Breast epithelium (tissue), 4 donors: Measurements from ENCODE around the gene OMA1. TPM values are rescaled to one million over a fixed set of nuclear protein-coding genes. Genes with fewer than 3 reads are reported as not detected.
"Not testable (repeated sequence)": the region's sequence is repeated elsewhere in the genome, so short reads cannot be mapped to it uniquely, and the experiment has no call there.

Experiments used
- DNase-seq, 2 donors: peaks; one replicate each; pipeline ENCODE4 v3.0.0-alpha.2; 2019; ENCODE audit warnings: low spot score in 2 of 2
- H3K27ac ChIP-seq, 2 donors: fragments of 200-600 bp; sonication (generic) in 1 of 2; one replicate each; pipeline ENCODE4 v1.5.1; 2016 to 2019; ENCODE audit warnings: mild to moderate bottlenecking in 1 of 2
- H3K27me3 ChIP-seq, 2 donors: fragments of 200-600 bp; sonication (generic) in 1 of 2; one replicate each; pipeline versions ENCODE4 v1.5.1 to v1.6.0; 2017 to 2019; ENCODE audit warnings: control low read depth in 1 of 2, mild to moderate bottlenecking in 1 of 2
- H3K36me3 ChIP-seq: fragments of 200-600 bp; one replicate; pipeline ENCODE4 v1.5.1; 2019
- H3K4me1 ChIP-seq, 2 donors: fragments of 200-600 bp; sonication (generic); one replicate each; pipeline ENCODE4 v1.5.1; 2016 to 2019; ENCODE audit warnings: control low read depth in 1 of 2
- H3K4me3 ChIP-seq, 3 donors: fragments of 200-600 bp; sonication (generic); 1 replicate in 2 of 3; 2 replicates in 1 of 3; pipeline ENCODE4 v1.5.1; 2016 to 2019; ENCODE audit warnings: mild to moderate bottlenecking in 3 of 3, moderate library complexity in 2 of 3
- H3K9me3 ChIP-seq, 2 donors: fragments of 200-600 bp; sonication (generic) in 1 of 2; one replicate each; pipeline ENCODE4 v1.5.1; 2016 to 2019; ENCODE audit warnings: control low read depth in 1 of 2
- POLR2A ChIP-seq: fragments of 450-650 bp; IDR thresholded peaks from one replicate; pipeline ENCODE4 v1.6.1; 2016; ENCODE audit warnings: antibody characterized with exemption, mild to moderate bottlenecking, moderate library complexity
- POLR2AphosphoS5 ChIP-seq, 3 donors: sonication (generic); formaldehyde crosslinking; IDR thresholded peaks; one replicate each; pipeline ENCODE4 v1.6.1; 2017; ENCODE audit warnings: antibody characterized with exemption in 3 of 3
- intact Hi-C: fragments of 100-400 bp; cut with DNase I; formaldehyde crosslinking; loops from one replicate; pipeline ENCODE4 v1.15.1; 2023; ENCODE audit warnings: low total_unique reads
- total RNA-seq, 3 donors: library from RNA; depleted of rRNA; stranded (reverse); fragments of >200 nt; gene quantifications; one replicate each; pipeline ENCODE4 v1.1.0, GENCODE V29; 2016
- TF ChIP-seq, protein P1 (sequence below), 3 donors: fragments of 450-650 bp; IDR thresholded peaks; one replicate each; pipeline ENCODE4 v1.5.1; 2016 to 2017; ENCODE audit warnings: antibody characterized with exemption in 3 of 3, mild to moderate bottlenecking in 3 of 3, moderate library complexity in 3 of 3

Gene OMA1
- total RNA-seq, 3 donors from 2014 or later = 26.4 to 79.8 (median 48.2) TPM

DNA sequence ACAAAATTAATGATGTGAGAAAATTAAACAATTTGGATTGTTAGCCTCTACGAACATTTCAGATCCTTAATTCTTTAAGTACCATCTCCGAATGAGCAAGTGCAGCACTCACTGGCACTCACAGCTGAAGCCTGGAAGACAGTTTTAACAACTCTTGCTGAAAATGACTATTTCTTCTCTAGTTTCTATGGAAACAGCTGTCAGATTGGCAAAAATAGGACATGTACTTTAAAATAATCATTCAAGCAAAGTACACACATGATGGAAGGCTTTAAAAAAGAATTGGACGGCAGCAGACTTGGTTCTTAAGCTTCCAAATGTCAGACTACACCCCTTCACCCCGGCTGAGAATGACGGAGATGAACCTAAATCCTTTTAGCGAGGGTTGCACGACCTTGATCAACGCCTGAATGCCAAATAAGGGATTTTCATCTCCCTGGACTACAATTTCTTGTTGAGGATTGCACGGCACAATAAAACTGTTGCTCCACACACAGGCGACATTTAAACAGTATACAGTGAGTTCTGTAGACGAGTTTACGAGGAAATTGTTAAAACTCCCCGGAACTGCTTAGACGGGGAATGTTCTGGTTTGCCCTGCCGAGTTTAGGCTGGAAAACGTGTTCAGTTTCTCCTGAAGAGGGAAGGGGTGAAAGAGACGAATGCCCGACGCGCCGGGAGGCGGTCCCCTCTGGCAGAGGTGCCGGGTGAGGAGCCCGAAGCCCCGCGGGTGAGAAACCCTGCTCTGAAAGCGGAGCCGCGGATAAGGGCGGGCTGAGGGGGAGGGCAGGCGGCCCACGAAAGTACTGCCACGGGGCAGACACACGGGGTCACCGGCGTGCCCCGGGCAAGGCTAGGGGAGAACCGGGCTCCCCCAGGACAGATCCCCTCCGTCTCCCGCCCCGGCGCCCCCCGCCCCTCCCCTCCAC is 671 bp downstream of the OMA1 start:
- peak overlapping the region; percentile 100 for H3K27ac ChIP-seq
- no peaks in the 10 kb centered on the region for H3K36me3 ChIP-seq
- H3K4me3 ChIP-seq = peak overlapping the region; percentile 72 to 86 (median 82)
- no peaks in the 10 kb centered on the region for H3K4me1 ChIP-seq
- intact Hi-C loops = no loop called here
- DNase-seq = peak; percentile 80 to 86
- TF ChIP-seq, protein P1, sequence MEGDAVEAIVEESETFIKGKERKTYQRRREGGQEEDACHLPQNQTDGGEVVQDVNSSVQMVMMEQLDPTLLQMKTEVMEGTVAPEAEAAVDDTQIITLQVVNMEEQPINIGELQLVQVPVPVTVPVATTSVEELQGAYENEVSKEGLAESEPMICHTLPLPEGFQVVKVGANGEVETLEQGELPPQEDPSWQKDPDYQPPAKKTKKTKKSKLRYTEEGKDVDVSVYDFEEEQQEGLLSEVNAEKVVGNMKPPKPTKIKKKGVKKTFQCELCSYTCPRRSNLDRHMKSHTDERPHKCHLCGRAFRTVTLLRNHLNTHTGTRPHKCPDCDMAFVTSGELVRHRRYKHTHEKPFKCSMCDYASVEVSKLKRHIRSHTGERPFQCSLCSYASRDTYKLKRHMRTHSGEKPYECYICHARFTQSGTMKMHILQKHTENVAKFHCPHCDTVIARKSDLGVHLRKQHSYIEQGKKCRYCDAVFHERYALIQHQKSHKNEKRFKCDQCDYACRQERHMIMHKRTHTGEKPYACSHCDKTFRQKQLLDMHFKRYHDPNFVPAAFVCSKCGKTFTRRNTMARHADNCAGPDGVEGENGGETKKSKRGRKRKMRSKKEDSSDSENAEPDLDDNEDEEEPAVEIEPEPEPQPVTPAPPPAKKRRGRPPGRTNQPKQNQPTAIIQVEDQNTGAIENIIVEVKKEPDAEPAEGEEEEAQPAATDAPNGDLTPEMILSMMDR (IDR thresholded peaks at IDR 0.05) = no peak
- TF ChIP-seq POLR2AphosphoS5 (IDR thresholded peaks at IDR 0.05) = peak; percentile 37 to 62 (median 59)
- H3K9me3 ChIP-seq = no peaks in the 10 kb centered on the region
- H3K27me3 ChIP-seq = no peaks in the 10 kb centered on the region

DNA sequence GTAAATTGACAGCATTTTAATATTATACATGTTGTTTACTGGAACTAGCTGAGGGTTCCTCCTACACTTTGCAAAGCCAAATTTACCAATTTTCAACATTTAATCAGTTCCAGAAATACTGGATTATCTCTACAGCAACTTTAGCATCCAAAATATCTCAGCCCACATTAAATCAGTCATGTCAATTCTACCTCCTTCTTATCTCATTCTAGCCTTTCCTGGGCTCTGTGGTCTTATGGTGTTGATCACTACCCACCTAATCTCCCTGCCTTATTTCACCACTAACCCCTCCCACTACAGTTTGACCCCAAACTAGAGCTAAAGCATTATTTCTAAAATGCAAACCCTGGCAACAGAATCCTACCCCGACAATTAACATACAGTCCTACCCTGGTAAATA is 3.3 kb downstream of the OMA1 start:
- no peak for TF ChIP-seq POLR2AphosphoS5 (IDR thresholded peaks at IDR 0.05)
- TF ChIP-seq, protein P1 (IDR thresholded peaks at IDR 0.05) = no peak
- H3K4me1 ChIP-seq = no peaks in the 10 kb centered on the region
- intact Hi-C loops = no loop called here
- no peaks in the 10 kb centered on the region for H3K36me3 ChIP-seq
- no peak overlapping the region for H3K27ac ChIP-seq
- H3K27me3 ChIP-seq = no peaks in the 10 kb centered on the region
- H3K4me3 ChIP-seq = no peak overlapping the region
- DNase-seq = no peak
- no peaks in the 10 kb centered on the region for H3K9me3 ChIP-seq

- no peak for TF ChIP-seq POLR2A
- TF ChIP-seq, protein P1 (IDR thresholded peaks at IDR 0.05) = no peak
- no peak for TF ChIP-seq POLR2AphosphoS5 (IDR thresholded peaks at IDR 0.05)
- Histone ChIP-seq H3K4me3 (no peak overlapping the region), H3K27ac (no peak overlapping the region), H3K36me3 (no peaks in the 10 kb centered on the region), H3K27me3 (no peaks in the 10 kb centered on the region), H3K4me1 (no peaks in the 10 kb centered on the region), H3K9me3 (no peaks in the 10 kb centered on the region)
- intact Hi-C loops = loop anchor here (5.0 kb wide), 1 partner anchor 233 kb away; no protein-coding TSS in a partner anchor
- DNase-seq = no peak
These were observed 7.0 kb downstream of the OMA1 start for GRCh38 chr1:58539553-58539952.

- no peak overlapping the region for H3K4me3 ChIP-seq
- H3K27me3 ChIP-seq = no peaks in the 10 kb centered on the region
- TF ChIP-seq, protein P1 (IDR thresholded peaks at IDR 0.05) = no peak
- TF ChIP-seq POLR2AphosphoS5 (IDR thresholded peaks at IDR 0.05) = no peak
- TF ChIP-seq POLR2A = no peak
- no peak overlapping the region for H3K27ac ChIP-seq
- intact Hi-C loops = loop anchor here (5.0 kb wide), 1 partner anchor 233 kb away; no protein-coding TSS in a partner anchor
- H3K4me1 ChIP-seq = no peaks in the 10 kb centered on the region
- no peaks in the 10 kb centered on the region for H3K9me3 ChIP-seq
- no peaks in the 10 kb centered on the region for H3K36me3 ChIP-seq
- DNase-seq = no peak
These were observed 7.7 kb downstream of the OMA1 start for GRCh38 chr1:58538821-58539220.

DNA sequence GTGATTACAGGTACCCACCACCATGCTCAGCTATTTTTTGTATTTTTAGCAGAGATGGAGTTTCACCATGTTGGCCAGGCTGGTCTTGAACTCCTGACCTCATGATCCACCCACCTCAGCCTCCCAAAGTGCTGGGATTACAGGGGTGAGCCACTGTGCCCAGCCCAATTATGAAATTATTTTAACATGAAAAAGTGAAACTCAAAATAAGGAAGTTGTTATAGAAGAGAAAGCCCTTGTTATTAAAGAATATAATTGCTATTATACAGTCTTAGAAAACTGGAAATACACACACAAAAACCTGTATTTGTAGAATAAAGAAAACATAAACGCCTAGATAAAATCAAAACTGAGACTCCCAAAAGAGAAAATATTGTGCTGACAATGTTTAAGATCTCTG is 14.7 kb downstream of the OMA1 start:
- H3K9me3 ChIP-seq, intact Hi-C loops, H3K36me3 ChIP-seq, H3K4me1 ChIP-seq, H3K4me3 ChIP-seq, H3K27me3 ChIP-seq, H3K27ac ChIP-seq, DNase-seq: not testable (repeated sequence)
